NT2/D1 (cell line): ENCODE results near the gene DCDC2.
"Not testable (repeated sequence)": the region's sequence is repeated elsewhere in the genome, so short reads cannot be mapped to it uniquely, and the experiment has no call there.

Experiments used
- SUZ12 ChIP-seq: IDR thresholded peaks from 2 replicates; pipeline ENCODE4 v1.6.1; 2011; ENCODE audit not compliant: insufficient read length, insufficient read depth; ENCODE audit errors: extremely low read depth
- YY1 ChIP-seq: IDR thresholded peaks from 2 replicates; pipeline ENCODE4 v1.6.1; 2011; ENCODE audit not compliant: insufficient read length, insufficient read depth
- ZNF274 ChIP-seq: IDR thresholded peaks from 2 replicates; pipeline ENCODE4 v1.6.1; 2011; ENCODE audit warnings: mild to moderate bottlenecking, low read depth, low read length

GRCh38 chr6:24241779-24242178, 116.1 kb downstream of the DCDC2 start:
- not testable (repeated sequence) for TF ChIP-seq ZNF274, YY1, SUZ12
